Mucosa of rectum (tissue), 2 donors: Measurements from ENCODE around the gene MAN1C1.

Experiments
- H3K27ac ChIP-seq, 2 donors: one replicate each; pipeline ENCODE4 v1.7.0; 2013; ENCODE audit warnings: inconsistent platforms in 2 of 2, low read depth in 2 of 2, low read length in 2 of 2
- H3K27me3 ChIP-seq, 2 donors: one replicate each; pipeline ENCODE4 v1.7.0; 2013; ENCODE audit warnings: low read length in 2 of 2; ENCODE audit not compliant: control insufficient read depth in 2 of 2, insufficient read depth in 2 of 2
- H3K36me3 ChIP-seq, 2 donors: one replicate each; pipeline ENCODE4 v1.7.0; 2013; ENCODE audit warnings: low read length in 2 of 2; ENCODE audit not compliant: control insufficient read depth in 2 of 2, insufficient read depth in 2 of 2
- H3K4me1 ChIP-seq, 2 donors: one replicate each; pipeline ENCODE4 v1.7.0; 2013; ENCODE audit warnings: low read length in 2 of 2, mild to moderate bottlenecking in 1 of 2; ENCODE audit not compliant: control insufficient read depth in 2 of 2, insufficient read depth in 2 of 2
- H3K4me3 ChIP-seq, 2 donors: one replicate each; pipeline ENCODE4 v1.7.0; 2013; ENCODE audit warnings: low read length in 2 of 2
- H3K9ac ChIP-seq, 2 donors: one replicate each; pipeline ENCODE4 v1.7.0; 2013; ENCODE audit warnings: low read length in 2 of 2, low read depth in 1 of 2, mild to moderate bottlenecking in 1 of 2
- H3K9me3 ChIP-seq, 2 donors: one replicate each; pipeline ENCODE4 v1.7.0; 2013; ENCODE audit warnings: low read length in 2 of 2; ENCODE audit not compliant: control insufficient read depth in 2 of 2
- donor health status: healthy.
- donor health status: Normal muscosa, but diverticular disease.

MAN1C1 gene

DNA sequence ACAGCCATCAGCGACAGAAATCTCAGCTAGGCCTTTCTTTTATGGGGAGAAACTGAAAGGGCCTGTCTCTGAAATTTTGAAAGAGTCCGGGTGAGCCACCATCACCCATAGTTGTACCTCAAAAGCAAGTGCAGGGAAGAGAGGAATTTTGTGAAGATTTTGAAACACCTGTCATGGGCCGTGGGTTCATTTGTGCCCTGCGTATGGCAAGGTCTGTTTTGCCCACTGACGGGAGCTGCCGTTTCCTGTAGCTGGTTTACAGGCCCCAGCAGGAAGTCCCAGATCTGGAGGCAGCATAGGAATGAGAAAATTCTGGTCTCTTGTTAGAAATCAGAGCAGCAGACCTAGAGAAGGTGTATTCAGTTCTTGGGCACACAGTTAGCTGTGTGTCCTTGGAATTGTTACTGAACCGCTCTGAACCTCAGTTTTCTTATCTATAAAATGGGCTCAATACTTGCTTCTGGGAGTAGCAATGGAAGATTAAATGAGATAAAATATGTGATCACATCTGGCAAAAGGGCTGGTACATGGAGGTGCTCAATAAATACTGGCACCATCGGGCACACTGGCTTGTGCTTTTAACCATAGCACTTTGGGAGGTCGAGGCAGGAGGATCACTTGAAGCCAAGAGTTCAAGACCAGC is 52.5 kb downstream of the MAN1C1 start:
- Histone ChIP-seq H3K9me3 (no peaks in the 10 kb centered on the region), H3K36me3 (no peaks in the 10 kb centered on the region), H3K27ac (no peak overlapping the region), H3K9ac (no peak overlapping the region), H3K27me3 (no peaks in the 10 kb centered on the region), H3K4me3 (no peak overlapping the region), H3K4me1 (no peaks in the 10 kb centered on the region)

DNA sequence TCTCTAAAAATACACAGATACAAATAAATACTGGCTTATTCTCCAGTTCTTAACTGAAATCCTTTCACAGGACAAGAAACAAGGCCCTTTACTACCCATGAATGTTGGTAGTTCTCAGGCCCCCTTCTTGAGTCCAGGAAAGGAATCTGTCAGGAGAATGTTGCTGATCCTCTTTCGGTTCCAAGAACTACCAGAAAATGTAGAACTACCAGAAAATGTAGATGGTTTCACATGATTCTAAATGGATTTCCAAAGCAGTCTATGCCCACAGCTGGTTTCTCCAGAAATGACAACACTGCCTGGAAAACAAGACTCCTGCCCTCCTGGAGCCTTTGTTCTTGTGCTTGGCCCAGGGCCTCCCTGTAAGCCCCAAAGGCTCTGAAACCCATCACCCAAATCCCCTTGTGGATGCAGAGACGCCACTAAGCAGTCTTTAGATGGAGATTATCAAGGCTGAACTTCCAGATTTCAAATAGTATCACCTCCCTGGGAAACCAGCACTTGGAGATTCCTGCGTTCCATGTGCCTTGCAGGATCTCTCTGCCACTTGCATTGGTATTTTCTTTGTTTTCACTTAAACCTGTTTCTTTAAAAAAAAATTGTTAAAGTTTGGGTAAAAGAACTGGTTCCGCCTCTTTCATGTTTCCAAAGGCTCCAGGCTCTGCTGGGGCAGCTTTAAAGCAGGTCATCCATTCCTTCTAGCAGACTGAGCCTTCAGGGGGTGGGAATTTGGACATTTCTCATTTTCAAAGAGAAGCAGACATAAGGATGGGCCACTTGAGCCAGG is 53.4 kb downstream of the MAN1C1 start:
- H3K4me1 ChIP-seq, result no peaks in the 10 kb centered on the region
- H3K9ac ChIP-seq, result no peak overlapping the region
- H3K36me3 ChIP-seq, result no peaks in the 10 kb centered on the region
- no peak overlapping the region for H3K4me3 ChIP-seq
- H3K27ac ChIP-seq, result no peak overlapping the region
- H3K27me3 ChIP-seq, result no peaks in the 10 kb centered on the region
- no peaks in the 10 kb centered on the region for H3K9me3 ChIP-seq

GRCh38 chr1:25671929-25672328 is 55.3 kb downstream of the MAN1C1 start:
- H3K27ac ChIP-seq, result no peak overlapping the region
- no peaks in the 10 kb centered on the region for H3K4me1 ChIP-seq
- H3K9ac ChIP-seq, result no peak overlapping the region
- H3K4me3 ChIP-seq, result no peak overlapping the region
- H3K9me3 ChIP-seq, result no peaks in the 10 kb centered on the region
- no peaks in the 10 kb centered on the region for H3K36me3 ChIP-seq
- H3K27me3 ChIP-seq, result no peaks in the 10 kb centered on the region

DNA sequence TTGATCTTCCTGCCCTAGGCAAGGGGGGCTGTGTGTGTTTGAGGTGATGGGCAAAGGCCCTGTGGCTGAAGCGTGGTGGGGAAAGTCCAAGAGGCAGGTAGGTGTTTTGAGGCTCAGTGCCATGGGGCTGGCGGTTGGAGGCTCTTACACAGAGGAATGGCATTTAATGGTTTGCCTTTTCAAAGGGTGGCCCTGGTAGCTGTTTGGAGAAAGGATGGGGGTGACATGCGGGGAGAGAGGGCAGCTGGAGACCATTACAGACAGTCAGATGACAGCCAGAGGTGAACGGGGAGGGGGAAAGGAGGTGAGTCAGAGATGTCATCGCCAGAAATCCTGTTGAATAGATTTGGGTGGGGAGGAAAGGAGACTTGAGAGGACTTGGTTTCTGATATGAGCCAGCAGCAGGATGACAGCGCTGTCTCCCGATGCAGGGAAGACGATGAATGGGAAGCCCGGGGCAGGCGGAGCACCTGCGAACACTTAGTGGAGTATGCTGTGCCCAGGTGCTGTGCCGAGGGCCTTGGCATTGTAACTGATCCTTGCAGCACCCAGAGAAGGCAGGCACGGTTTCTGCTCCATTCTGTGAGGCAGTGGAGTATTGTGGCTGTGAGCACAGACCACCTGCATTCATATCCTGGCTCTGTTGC is 56.3 kb downstream of the MAN1C1 start:
- H3K9ac ChIP-seq, result no peak overlapping the region
- H3K27me3 ChIP-seq, result no peaks in the 10 kb centered on the region
- H3K4me3 ChIP-seq, result no peak overlapping the region
- no peaks in the 10 kb centered on the region for H3K36me3 ChIP-seq
- H3K4me1 ChIP-seq, result no peaks in the 10 kb centered on the region
- H3K9me3 ChIP-seq, result no peaks in the 10 kb centered on the region
- H3K27ac ChIP-seq, result no peak overlapping the region

DNA sequence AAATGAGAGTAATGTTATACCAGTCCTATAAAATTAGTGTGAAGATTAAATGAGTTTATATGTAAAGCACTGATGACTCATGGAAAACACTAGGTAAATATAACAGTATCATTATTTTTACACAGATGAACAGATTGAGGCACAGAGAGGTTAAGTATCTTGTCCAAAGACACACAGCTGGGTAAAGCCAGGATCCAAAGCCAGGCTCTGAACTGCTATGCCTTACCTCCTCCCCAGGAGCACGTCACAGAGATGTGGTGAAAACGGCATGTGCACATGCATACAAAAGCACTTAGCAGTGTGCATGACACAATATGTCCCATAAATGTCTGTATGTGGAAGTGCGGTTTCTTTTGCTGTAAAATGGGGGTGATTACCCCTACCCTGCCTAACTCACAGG is 56.9 kb downstream of the MAN1C1 start:
- H3K4me1 ChIP-seq, result no peaks in the 10 kb centered on the region
- no peaks in the 10 kb centered on the region for H3K36me3 ChIP-seq
- H3K4me3 ChIP-seq, result no peak overlapping the region
- H3K9me3 ChIP-seq, result no peaks in the 10 kb centered on the region
- no peak overlapping the region for H3K27ac ChIP-seq
- H3K27me3 ChIP-seq, result no peaks in the 10 kb centered on the region
- no peak overlapping the region for H3K9ac ChIP-seq

DNA sequence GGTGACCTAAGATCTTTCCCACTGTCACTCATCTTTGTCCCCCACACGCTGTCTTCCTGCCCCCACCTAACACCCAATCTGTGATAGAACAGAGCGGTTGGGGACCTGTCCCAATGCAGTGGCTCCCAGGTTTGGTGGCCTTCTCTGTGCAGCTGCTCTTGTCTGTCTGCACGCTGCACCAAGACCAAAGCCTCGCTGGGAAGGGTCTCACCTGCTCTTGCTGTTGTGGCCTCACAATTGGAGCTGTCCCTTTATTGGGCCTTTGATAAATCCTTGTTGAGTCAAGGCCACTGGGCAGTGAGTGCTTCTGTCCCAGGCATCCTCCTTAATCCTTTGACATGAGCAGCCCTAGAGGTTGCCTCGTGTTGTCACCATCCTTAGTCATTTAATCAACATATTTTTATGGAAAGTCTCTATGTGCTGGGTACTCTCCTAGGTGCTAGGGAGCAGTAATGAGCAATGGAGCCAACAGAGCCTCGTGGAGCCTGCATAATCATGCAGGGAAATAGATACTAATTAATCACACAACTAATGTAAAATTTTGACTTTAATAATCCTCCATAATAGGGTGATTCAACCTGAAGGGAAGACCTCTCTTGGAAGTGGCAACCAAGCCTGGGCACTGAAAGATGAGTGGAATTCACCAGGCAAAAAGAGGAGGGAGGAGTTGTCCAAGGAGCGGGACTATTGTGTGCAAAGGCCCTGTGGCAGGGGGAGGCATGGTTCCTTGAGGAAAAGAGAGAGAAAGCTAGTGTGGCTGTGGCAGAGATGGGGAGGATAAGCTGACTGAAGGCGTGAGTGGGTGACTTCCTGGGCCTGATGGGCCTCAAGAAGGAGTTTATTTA is 57.6 kb downstream of the MAN1C1 start:
- H3K27me3 ChIP-seq, result no peaks in the 10 kb centered on the region
- no peak overlapping the region for H3K4me3 ChIP-seq
- no peaks in the 10 kb centered on the region for H3K9me3 ChIP-seq
- H3K36me3 ChIP-seq, result no peaks in the 10 kb centered on the region
- no peaks in the 10 kb centered on the region for H3K4me1 ChIP-seq
- H3K9ac ChIP-seq, result no peak overlapping the region
- no peak overlapping the region for H3K27ac ChIP-seq

- Histone ChIP-seq H3K4me1 (no peaks in the 10 kb centered on the region), H3K27ac (no peak overlapping the region), H3K9ac (no peak overlapping the region), H3K9me3 (no peaks in the 10 kb centered on the region), H3K27me3 (no peaks in the 10 kb centered on the region), H3K4me3 (no peak overlapping the region), H3K36me3 (no peaks in the 10 kb centered on the region)
These were observed 58.2 kb downstream of the MAN1C1 start for GRCh38 chr1:25674807-25675084.

- no peaks in the 10 kb centered on the region for H3K27me3 ChIP-seq
- H3K4me1 ChIP-seq, result no peaks in the 10 kb centered on the region
- H3K9me3 ChIP-seq, result no peaks in the 10 kb centered on the region
- H3K9ac ChIP-seq, result no peak overlapping the region
- H3K27ac ChIP-seq, result no peak overlapping the region
- H3K4me3 ChIP-seq, result no peak overlapping the region
- H3K36me3 ChIP-seq, result no peaks in the 10 kb centered on the region
These were observed 59.3 kb downstream of the MAN1C1 start for GRCh38 chr1:25675729-25676476.

GRCh38 chr1:25676488-25676887 is 59.9 kb downstream of the MAN1C1 start:
- Histone ChIP-seq H3K9me3 (no peaks in the 10 kb centered on the region), H3K27me3 (no peaks in the 10 kb centered on the region), H3K36me3 (no peaks in the 10 kb centered on the region), H3K27ac (no peak overlapping the region), H3K4me3 (no peak overlapping the region), H3K9ac (no peak overlapping the region), H3K4me1 (no peaks in the 10 kb centered on the region)
